Glomerular visceral epithelial cell (primary cell): ENCODE data around the gene ZNF692.
"Not testable (repeated sequence)": the region's sequence is repeated elsewhere in the genome, so short reads cannot be mapped to it uniquely, and the experiment has no call there.

ENCODE experiments used
- DNase-seq: peaks from one replicate; pipeline ENCODE4 v3.0.0-alpha.2; 2016; ENCODE audit errors: extremely low spot score

Gene ZNF692

DNA sequence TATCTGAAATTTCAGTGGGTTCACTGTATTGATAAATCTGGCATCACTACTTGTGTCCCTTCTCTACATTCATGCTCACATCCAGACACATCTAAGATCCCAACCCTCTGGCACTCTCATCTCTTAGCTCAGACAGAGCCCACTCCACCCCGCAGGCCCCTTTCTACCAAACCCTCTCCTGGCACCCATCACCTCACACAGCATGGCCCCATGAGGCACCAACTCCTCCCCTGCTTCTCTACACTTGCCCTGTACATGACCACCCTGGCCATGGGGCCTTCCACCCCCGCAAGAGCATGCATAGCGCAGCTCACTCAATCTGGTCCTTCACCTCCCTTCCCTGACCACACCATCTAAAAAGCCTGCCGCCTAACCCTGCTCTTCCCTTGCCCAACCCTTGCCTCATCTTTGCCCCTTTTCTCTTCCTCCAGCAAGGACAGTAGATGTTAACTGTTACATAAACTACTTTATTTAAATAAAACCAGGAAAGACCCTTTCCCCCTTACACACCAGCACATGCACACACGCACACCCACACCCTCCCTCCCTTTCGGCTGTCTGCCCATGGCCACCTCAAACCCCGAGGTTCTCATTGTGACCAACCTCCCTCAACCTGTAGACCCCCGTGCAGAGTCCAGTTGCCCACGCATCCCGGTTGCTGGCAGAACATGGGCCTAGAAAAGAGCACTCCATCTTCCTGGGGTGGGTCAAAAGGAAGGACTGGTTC, 48.7 kb downstream of the ZNF692 start:
- DNase-seq = no peak

DNA sequence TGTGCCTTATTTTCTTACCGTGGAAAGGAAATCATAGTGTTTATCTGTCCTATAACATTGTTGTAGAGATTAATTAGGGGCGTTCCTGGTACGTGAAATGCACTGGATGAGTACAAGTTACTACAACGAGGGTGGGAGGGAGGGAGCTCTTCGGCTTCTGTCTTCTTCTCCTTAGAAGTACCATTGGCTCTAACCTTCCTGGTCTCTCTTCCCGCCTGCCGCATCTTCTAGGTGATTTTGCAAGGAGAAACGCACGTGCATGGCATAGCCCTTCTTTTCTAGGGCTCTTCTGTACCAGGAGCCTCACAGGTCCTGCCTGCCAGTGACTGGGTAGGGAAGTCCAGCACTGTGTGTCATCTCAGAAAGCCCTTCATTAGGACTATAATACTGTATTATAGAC, 50.0 kb downstream of the ZNF692 start:
- DNase-seq = no peak

DNA sequence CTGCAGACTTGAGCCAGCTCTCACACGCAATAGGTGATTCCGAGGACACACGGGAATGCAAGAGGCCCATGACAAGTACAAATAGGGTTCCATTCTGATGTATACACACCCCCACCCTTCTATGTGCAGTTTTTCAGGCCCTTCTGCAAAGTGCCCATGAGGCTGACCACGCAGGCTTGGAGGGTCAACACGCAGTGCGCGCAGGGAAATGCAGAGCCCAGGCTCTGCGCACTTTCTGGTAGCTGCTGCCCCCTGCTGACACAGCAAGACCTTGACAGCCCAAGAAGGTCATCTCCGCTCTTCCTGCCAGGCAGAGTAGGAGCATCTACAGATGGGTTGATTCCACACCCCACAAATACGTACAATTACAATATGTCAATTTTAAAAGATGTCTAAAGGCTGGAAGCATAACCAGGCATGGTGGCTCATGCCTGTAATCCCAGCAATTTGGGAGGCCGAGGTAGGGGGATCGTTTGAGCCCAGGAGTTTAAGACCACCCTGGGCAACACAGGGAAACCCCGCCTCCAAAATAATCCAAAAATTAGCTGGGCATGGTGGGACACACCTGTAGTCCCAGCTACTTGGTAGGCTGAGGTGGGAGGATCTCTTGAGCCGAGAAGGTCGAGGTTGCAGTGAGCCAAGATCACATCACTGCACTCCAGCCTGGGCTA, 51.7 kb downstream of the ZNF692 start:
- no peak for DNase-seq

DNA sequence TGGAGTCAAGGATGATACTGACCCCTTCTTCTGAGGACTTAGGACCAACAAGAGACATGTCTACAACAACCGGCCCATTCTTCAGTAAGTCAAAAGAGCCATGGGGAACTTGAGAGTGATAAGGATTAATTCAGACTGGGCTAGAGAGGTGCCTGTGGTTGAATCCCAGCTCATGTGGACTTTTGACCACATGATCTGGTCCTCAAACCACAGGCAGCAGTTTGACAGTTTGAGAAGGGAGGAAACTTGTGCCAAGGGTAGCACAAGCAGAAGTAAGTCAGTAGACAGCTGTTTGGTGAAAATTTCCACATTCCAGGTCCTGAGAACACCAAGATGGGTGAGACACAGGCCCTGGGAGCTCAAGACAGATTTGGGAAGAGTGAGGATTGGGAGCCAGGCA, 53.0 kb downstream of the ZNF692 start:
- no peak for DNase-seq

- no peak for DNase-seq
Measured at GRCh38 chr1:248804771-248805681, 53.9 kb downstream of the ZNF692 start.

DNA sequence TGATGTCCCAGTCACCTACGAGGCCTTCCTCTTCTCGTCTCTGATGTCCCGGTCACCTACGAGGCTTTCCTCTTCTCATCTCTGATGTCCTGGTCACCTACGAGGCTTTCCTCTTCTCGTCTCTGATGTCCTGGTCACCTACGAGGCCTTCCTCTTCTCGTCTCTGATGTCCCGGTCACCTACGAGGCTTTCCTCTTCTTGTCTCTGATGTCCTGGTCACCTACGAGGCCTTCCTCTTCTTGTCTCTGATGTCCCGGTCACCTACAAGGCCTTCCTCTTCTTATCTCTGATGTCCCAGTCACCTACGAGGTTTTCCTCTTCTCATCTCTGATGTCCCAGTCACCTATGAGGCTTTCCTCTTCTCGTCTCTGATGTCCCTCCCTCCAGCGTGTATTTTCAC, 55.4 kb downstream of the ZNF692 start:
- DNase-seq = not testable (repeated sequence)

- no peak for DNase-seq
Measured at GRCh38 chr1:248802454-248802853, 56.4 kb downstream of the ZNF692 start.

DNA sequence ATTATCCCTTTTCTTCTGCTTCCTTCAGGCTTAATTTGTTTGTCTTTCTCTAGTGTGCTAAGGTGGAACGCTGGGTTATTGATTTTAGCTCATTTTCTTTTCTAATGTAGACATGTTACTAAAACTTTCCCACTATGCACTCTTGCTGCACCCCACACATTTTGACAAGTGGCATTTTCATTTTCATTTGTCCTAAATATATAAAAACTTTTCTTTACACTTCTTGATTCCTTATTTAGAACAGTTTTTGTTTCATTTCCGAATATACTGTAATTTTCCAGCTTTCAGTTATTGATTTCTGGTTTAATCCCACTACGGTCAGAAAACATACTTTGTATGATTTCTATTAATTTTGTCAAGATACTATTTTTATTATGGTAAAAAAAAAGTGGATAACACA, 58.4 kb downstream of the ZNF692 start:
- DNase-seq = no peak
